ENCODE measurements around the gene TNP1.

DNA sequence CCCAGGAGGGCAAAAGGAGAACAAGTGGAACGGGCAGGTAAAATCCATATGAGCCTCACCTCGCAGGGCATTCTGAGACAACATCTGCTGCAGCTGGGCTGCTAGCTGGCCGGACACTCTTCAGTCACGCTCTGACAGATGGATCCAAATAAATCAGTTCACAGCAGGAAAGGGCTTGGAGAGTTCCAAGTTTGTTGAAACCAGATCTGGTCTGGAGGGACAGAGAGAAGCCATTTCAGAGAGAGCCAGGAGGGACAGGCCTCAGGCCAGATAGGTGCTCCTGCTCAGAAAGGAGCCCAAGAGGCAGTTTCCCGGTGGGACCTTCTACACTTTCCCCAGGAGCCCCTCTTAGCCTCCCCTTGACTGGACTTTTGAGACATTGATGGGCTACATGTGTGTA is 28.2 kb upstream of the TNP1 start:
- TF ChIP-seq, protein P1, sequence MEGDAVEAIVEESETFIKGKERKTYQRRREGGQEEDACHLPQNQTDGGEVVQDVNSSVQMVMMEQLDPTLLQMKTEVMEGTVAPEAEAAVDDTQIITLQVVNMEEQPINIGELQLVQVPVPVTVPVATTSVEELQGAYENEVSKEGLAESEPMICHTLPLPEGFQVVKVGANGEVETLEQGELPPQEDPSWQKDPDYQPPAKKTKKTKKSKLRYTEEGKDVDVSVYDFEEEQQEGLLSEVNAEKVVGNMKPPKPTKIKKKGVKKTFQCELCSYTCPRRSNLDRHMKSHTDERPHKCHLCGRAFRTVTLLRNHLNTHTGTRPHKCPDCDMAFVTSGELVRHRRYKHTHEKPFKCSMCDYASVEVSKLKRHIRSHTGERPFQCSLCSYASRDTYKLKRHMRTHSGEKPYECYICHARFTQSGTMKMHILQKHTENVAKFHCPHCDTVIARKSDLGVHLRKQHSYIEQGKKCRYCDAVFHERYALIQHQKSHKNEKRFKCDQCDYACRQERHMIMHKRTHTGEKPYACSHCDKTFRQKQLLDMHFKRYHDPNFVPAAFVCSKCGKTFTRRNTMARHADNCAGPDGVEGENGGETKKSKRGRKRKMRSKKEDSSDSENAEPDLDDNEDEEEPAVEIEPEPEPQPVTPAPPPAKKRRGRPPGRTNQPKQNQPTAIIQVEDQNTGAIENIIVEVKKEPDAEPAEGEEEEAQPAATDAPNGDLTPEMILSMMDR (IDR thresholded peaks at IDR 0.05) = no peak
- TF ChIP-seq EZH2 (IDR thresholded peaks at IDR 0.05; ENCODE audit: borderline replicate concordance, insufficient read depth, low read depth, low read length, poor library complexity, severe bottlenecking) = no peak

All from B cell (primary cell).